Ramos (cell line): ENCODE results near the gene FAM228B.
"Not testable (repeated sequence)": the region's sequence is repeated elsewhere in the genome, so short reads cannot be mapped to it uniquely, and the experiment has no call there.

Source experiments
- in situ Hi-C: fragments of 300-500 bp; cut with MboI; formaldehyde crosslinking; loops from one replicate; pipeline ENCODE4 v1.14.3; 2022; ENCODE audit warnings: low sequenced_read_pairs; ENCODE audit not compliant: unreplicated experiment

Gene FAM228B

GRCh38 chr2:24101992-24102391 lies 21.3 kb upstream of the FAM228B start:
- in situ Hi-C loops, result no loop called here

DNA sequence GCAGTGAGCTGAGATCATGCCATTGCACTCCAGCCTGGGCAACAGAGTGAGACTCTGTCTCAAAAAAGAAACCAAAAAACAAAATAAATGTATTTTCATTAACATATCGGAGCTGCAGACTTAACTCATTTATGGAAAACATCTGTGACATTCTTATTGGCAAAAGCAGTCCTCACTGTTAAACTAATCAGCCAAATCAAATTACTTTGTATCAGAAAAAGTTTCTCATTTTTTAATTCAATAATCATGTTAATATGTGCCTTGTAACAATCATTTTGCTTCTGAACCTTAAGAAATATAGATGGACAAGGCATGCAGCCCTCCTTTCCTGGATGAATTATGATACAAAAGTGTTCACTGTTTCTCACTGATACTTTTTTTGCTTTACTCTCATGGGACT lies 20.6 kb upstream of the FAM228B start:
- in situ Hi-C loops, result no loop called here

DNA sequence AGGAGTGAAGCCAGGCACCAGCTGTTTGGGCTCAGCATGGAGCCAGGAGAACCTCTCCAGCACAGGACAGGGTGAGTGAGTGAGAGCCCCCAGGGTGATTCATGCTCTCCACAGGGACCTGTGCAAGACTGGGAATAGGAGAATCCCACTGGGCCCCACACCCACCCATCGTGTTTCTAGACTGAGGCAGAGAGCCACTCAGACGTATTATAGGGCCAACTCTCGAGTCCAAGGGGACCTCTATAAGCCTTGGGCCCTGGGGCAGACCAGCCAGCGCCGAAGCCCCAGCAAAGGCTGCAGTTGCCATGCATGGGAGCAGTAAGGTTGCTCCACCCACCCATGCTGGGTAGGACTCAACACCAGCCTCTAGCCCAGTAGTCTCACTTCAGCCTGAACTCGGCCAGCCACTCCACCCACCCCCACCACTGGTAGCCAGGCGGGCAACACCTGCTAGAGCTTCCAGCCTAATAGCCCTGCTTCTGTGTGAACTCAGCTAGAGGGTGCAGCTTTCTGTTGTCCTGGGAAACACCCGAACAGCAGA lies 19.1 kb upstream of the FAM228B start:
- in situ Hi-C loops, result no loop called here

GRCh38 chr2:24104906-24105305 lies 18.4 kb upstream of the FAM228B start:
- in situ Hi-C loops, result no loop called here

DNA sequence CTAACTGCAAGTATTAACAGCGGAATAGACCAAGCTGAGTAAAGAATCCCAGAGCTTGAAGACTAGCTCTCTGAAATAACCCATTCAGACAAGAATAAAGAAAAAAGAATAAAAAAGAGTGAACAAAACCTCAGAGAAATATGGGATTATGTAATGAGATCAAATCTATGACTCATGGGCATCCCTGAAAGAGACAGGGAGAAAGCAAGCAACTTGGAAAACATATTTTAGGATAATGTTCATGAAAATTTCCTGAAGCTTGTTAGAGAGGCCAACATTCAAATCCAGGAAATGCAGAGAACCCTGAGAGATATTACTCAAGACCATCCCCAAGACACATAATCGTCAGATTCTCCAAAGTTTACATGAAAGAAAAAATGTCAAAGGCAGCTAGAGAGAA lies 17.5 kb upstream of the FAM228B start:
- in situ Hi-C loops, result no loop called here

DNA sequence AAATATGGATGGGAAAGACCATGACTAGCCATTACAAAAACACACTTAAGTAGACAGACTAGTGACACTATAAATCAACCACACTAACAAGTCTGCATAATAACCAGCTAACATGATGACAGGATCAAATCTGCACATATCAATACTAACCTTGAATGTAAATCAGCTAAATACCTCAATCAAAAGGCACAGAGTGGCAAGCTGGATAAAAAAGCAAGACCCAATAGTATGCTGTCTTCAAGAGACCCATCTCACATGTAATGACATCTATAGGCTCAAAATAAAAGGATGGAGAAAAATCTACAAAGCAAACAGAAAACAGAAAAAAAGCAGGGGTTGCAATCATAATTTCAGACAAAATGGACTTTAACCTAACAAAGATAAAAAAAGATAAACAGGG lies 16.5 kb upstream of the FAM228B start:
- in situ Hi-C loops, result no loop called here

- in situ Hi-C loops, result no loop called here
These were observed 15.9 kb upstream of the FAM228B start for GRCh38 chr2:24107336-24107735.

DNA sequence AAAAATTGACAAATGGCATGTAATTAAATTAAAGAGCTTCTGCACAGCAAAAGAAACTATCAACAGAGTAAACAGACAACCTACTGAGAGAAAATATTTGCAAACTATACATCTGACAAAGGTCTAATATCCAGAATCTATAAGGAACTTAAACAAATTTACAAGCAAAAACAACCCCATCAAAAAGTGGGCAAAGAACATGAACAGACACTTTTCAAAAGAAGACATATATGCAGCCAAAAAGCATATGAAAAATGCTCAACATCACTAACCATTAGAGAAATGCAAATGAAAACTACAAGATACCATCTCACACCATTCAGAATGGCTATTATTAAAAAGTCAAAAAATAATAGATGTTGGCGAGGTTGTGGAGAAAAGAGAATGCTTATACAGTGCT lies 13.8 kb upstream of the FAM228B start:
- in situ Hi-C loops, result not testable (repeated sequence)

DNA sequence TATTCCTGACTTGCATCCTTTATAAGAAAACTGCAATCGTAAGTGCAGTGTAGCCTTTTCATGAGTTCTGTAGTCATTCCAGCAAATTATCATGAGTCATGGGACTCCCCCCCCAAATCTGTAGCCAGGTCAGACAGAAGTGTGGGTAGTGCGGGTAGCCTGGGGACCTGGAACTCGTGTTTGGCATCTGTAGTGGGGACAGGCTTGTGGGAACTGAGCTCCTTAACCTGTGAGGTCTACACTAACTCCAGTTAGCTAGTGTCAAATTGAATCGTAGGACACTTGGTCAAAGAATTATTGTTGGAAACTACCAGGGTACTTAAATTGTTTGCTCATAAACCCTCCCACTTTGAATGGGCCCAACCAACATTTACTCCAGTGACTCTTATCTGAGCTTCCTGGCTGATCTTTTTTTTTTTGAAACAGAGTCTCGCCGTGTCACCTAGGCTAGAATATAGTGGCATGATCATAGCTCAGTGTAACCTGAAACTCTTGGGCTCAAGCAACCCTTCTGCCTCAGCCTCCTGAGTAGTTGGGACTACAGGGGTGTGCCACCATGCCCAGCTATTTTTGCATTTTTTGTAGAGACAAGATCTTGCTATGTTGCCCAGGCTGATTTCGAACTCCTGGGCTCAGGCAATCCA lies 12.5 kb upstream of the FAM228B start:
- in situ Hi-C loops, result no loop called here

DNA sequence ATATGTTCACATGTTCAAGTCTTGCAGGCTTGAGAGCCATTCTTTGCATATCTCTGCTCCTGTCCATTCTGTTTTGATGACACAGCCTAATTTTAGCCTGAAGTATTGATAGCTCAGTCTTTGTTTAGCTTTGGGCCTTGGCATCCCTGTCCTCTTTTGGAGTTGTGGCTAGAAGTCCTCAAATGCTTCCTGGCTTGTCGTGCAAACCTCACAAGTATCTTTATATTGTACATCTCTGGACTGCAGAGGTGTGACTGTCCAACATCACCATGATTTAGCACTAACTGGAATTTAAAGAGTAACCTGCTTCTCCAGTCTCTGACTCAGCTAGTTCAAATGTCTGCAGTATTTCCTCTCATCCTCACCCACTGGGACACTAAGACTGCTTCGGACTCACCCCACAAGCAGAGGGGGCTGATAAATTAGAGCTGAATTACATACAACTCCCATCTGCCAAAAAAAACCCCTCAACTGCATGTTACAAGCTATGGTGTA lies 11.8 kb upstream of the FAM228B start:
- in situ Hi-C loops, result no loop called here

DNA sequence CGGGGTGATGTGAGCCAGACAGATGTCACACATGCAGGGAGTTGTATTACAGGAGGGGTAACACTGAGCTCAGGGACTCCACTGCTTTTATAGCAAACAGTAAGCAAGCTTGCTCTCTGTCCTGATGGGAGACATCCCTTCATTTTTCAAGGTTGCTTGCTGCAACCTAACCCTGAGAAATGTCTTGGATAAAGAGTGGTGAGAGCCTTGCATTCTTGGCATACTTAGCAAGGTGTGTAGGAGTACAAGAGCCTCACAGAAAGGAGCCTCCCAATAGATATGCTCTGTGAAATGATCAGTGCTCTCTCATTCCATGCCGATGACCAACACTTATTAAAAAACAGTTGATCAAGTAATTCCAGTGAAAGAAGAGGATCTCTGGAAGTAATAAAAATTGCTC lies 8.2 kb upstream of the FAM228B start:
- in situ Hi-C loops, result no loop called here

GRCh38 chr2:24117902-24118301 lies 5.4 kb upstream of the FAM228B start:
- in situ Hi-C loops, result no loop called here

DNA sequence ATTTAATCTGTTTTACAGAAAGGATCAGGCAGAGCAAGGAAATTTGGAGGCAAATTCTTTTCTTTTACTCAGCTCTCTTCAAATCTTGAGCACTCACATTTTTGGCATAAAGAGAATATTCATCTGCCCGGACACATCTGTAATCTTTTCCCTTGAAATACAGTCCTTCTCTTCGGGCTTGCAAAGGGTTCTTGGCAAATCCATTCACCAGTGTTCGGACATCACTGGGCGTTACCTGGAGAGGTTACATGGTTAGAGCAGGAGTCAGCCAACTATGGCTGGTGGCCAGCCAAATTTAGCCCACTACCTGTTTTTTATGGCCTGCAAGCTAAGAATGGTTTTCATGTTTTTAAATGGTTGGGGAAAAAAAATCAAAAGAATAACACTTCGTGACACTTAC lies 2.2 kb upstream of the FAM228B start:
- in situ Hi-C loops, result no loop called here

- in situ Hi-C loops, result no loop called here
These were observed 1.8 kb upstream of the FAM228B start for GRCh38 chr2:24121469-24121868.

DNA sequence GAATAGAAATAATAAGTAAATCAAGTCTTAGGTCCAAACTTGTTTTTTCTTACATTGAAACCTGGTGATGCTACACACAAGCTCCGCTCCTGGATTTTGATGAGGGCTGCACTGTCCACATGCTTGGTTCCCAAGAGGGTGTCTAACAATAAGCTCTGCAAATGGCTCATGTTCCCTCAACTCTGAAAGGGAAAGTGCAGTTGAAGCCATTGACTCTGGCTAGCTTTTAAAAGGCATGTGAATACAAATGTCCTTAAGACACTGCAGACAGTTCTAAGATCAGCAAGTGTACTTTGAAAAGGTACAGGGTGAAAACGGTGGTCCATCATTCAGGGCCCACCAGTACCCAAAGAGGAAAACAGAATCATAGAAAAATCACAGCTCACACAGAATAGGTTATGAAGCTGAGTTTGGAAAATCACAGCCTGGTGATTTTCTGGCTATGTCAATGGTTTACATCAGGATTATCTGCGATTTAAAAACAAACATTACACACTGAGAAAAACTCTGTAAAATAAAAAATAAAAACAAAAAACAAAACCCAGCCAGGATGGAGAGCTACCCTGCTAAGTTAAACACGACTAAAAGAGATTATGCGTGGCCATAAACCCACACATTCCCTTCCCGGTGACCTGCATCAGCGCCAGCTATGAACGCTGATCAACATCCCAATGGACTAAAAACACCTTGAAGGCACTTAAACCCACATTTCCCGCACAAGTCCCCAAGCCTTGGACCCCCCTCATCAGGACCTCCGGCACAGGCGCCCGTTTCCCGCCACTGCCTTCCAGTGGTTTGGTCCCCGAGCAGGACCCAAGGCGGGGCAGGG lies 689 bp upstream of the FAM228B start:
- in situ Hi-C loops, result no loop called here

GRCh38 chr2:24123922-24124580 lies 782 bp downstream of the FAM228B start:
- in situ Hi-C loops, result no loop called here

DNA sequence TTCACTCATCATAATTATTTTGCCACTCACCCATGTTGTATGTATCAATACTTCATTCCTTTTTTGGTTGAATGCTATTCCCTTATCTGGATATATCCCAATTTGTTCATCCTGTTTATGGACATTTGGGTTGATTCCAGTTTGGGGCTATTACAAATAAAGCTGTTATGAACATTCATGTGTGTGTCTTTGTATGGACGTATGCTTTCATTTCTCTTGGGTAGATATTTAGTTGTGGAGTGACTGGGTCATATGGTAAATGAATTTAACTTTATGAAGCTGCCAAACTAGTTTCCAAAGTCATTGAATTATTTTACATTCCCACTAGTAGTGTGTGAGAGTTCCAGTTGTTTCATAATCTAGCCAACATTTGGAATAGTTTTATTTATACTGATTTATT lies 2.7 kb downstream of the FAM228B start:
- in situ Hi-C loops, result no loop called here

DNA sequence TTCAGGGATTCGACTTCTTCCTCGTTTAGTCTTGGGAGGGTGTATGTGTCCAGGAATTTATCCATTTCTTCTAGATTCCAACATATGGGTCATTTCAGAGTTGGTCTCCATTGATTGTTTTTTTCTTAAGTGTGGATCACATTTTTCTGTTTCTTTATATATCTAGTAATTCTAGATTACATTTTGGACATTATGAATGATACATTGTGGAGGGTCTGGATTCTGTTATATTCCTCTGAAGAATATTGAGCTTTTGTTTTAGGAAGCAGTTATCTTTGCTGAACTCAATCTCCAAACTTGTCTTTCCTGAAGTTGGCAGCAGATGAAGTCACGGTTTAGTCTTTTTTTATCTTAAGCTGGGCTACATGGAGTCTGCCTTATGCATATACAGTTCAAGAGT lies 9.3 kb downstream of the FAM228B start:
- in situ Hi-C loops, result no loop called here

DNA sequence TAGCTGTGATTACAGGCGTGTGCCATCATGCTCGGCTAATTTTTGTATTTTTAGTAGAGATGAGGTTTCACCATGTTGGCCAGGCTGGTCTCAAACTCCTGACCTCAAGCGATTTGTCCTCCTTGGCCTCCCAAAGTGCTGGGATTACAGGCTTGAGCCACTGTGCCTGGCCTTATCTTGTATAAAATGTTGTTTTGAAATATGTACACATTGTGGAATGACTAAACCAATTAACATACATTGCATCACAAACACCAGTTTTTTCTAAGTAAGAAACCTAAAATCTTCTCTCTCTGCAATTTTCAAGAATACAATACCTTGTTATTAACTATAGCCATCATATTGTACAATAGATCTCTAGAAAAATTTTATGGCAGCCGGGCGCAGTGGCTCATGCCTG lies 17.0 kb downstream of the FAM228B start:
- in situ Hi-C loops, result not testable (repeated sequence)

DNA sequence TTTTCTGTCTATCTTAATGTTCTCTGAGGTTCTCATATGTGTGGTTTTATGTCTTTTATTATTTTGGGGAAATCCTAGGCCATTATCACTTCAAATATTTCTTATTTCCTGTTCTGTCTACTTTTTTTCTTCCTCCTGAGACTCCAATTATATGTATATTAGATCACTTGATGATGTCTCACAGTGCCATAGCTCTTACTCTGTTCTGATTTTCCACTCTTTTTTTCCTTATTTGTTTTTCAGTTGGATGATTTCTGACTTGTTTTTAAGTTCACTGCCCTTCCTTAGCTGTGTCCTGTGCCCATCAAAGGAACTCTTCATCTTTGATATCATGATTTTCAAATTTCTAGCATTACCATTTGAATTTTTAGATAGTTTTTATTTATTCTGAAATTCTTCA lies 24.1 kb downstream of the FAM228B start:
- in situ Hi-C loops, result no loop called here
